Panc1 (cell line): ENCODE measurements around the gene DDX49.

ENCODE experiments used
- CTCF ChIP-seq: fragments of 450-650 bp; IDR thresholded peaks from 2 replicates; pipeline ENCODE4 v1.5.1; 2017; ENCODE audit warnings: mild to moderate bottlenecking
- TCF7L2 ChIP-seq: IDR thresholded peaks from 2 replicates; pipeline ENCODE4 v1.6.1; 2011; ENCODE audit warnings: mild to moderate bottlenecking, low read depth, low read length, inconsistent platforms
- TF ChIP-seq, protein P1 (sequence below), 2 experiments: IDR thresholded peaks; 2 replicates each; pipeline ENCODE4 v1.6.1; 2011 to 2012; ENCODE audit warnings: low read depth in 2 of 2, control low read depth in 1 of 2, low read length in 1 of 2, mild to moderate bottlenecking in 1 of 2, moderate library complexity in 1 of 2; ENCODE audit not compliant: insufficient read depth in 1 of 2

GRCh38 chr19:18921593-18921992, 2.1 kb downstream of the DDX49 start:
- TF ChIP-seq CTCF = no peak
- TF ChIP-seq, protein P1, sequence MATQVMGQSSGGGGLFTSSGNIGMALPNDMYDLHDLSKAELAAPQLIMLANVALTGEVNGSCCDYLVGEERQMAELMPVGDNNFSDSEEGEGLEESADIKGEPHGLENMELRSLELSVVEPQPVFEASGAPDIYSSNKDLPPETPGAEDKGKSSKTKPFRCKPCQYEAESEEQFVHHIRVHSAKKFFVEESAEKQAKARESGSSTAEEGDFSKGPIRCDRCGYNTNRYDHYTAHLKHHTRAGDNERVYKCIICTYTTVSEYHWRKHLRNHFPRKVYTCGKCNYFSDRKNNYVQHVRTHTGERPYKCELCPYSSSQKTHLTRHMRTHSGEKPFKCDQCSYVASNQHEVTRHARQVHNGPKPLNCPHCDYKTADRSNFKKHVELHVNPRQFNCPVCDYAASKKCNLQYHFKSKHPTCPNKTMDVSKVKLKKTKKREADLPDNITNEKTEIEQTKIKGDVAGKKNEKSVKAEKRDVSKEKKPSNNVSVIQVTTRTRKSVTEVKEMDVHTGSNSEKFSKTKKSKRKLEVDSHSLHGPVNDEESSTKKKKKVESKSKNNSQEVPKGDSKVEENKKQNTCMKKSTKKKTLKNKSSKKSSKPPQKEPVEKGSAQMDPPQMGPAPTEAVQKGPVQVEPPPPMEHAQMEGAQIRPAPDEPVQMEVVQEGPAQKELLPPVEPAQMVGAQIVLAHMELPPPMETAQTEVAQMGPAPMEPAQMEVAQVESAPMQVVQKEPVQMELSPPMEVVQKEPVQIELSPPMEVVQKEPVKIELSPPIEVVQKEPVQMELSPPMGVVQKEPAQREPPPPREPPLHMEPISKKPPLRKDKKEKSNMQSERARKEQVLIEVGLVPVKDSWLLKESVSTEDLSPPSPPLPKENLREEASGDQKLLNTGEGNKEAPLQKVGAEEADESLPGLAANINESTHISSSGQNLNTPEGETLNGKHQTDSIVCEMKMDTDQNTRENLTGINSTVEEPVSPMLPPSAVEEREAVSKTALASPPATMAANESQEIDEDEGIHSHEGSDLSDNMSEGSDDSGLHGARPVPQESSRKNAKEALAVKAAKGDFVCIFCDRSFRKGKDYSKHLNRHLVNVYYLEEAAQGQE (IDR thresholded peaks at IDR 0.05; ENCODE audit: insufficient read depth in 1 of 2, low read depth in 2 of 2, low read length in 1 of 2) = no peak
- TF ChIP-seq TCF7L2 = no peak
